Subcutaneous adipose tissue (tissue), 4 donors: ENCODE measurements around the gene EML5. TPM values are rescaled to one million over a fixed set of nuclear protein-coding genes. Genes with fewer than 3 reads are reported as not detected.

ENCODE experiments used
- CTCF ChIP-seq: fragments of 450-650 bp; IDR thresholded peaks from one replicate; pipeline ENCODE4 v1.5.1; 2016; ENCODE audit warnings: low read depth, mild to moderate bottlenecking, control low read depth, antibody characterized with exemption, moderate library complexity
- total RNA-seq, 4 donors: library from RNA; depleted of rRNA; stranded (reverse); fragments of >200 nt; gene quantifications; one replicate each; pipeline ENCODE4 v1.1.0, GENCODE V29; 2016

EML5 gene
- total RNA-seq, 4 donors from 2014 or later: 0.19 to 1.1 (median 0.33) TPM

GRCh38 chr14:88834883-88835431 is 42.2 kb upstream of the EML5 start:
- no peak for TF ChIP-seq CTCF

- TF ChIP-seq CTCF: no peak
Measured at GRCh38 chr14:88831284-88831683, 38.5 kb upstream of the EML5 start.

GRCh38 chr14:88829685-88830302 is 37.0 kb upstream of the EML5 start:
- no peak for TF ChIP-seq CTCF

GRCh38 chr14:88829188-88829587 is 36.4 kb upstream of the EML5 start:
- no peak for TF ChIP-seq CTCF

DNA sequence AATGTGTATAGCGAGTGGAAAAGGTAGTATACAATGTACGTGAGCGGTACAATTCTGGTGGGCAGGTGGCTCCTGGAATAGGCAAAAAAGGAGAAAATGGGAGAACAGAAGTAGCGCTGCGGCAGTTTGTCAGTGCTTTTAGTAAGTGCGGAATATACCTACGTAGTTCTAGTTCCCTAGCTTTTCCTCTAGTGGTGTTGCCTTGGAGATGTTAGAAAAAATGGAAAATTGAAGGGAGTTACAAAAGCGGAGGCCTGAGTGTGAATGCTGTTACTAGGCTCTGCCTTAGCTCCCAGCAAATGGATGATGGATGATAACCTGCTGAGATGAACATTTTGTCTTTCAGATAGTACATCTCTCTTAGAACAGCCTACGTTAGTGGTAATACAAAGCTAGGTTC is 32.8 kb upstream of the EML5 start:
- TF ChIP-seq CTCF: no peak

GRCh38 chr14:88825078-88825458 is 32.3 kb upstream of the EML5 start:
- no peak for TF ChIP-seq CTCF

DNA sequence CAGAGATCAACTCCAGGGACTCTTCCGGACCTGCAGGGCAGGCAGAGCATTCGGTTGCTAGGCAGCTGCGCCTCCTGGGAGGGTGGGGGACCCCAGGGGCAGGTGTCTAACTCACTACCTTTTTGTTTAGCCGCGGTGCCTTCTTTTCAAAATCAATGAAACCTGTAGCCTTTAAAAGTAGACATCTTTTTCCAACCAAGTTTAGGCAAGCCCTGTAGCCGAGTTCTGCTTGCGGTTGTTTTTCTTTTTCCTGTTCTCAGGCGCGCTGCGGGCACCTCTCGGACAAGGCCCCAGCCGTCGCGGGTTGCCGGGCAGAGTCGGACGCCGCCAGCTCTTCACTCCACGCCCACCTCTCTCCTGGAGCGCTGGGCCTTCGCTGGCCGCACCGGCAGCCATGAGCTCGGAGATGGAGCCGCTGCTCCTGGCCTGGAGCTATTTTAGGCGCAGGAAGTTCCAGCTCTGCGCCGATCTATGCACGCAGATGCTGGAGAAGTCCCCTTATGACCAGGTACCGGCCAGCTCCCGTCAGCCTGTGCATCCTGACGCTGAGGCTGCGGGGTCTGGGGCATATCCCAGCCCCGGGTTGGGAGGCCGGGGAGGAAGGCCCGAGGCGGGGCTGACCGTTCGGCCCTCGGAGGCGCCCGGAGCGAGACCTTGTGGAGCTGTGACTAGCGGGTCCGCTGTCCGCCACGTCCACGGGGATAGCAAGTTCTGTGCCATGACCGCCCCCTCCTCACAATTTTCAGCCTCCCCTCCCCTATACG is 31.7 kb upstream of the EML5 start, which contains the start of gene TTC8:
TSS of gene TTC8 (plus strand) at position 338 of the 764 bp plus-strand sequence. CDS start at position 395, 57 bp downstream.
- no peak for TF ChIP-seq CTCF
